ENCODE data around the gene MATN4.

Gene MATN4

DNA sequence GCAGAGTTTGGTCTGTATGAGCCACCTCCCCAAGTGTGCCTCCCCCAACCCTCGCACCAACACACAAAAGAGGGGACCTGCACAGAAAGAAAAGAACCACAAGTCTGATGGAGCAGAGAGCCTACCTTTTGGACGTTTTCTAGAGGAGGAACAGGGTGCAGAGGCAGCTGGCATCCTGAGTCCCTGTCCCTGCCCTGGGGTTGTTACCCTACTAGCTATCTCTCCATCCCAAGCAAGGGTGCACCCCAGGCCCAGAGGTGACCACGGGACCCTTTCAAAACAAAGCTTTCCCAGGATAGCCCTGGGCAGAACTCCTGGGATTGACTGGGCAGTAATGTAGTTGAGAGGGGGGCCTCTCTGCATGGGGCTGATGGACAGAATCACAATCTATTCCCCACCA is 9.7 kb upstream of the MATN4 start:
- DNase-seq (ENCODE audit: low read depth in 2 of 2, low spot score in 1 of 2), result no peak

DNA sequence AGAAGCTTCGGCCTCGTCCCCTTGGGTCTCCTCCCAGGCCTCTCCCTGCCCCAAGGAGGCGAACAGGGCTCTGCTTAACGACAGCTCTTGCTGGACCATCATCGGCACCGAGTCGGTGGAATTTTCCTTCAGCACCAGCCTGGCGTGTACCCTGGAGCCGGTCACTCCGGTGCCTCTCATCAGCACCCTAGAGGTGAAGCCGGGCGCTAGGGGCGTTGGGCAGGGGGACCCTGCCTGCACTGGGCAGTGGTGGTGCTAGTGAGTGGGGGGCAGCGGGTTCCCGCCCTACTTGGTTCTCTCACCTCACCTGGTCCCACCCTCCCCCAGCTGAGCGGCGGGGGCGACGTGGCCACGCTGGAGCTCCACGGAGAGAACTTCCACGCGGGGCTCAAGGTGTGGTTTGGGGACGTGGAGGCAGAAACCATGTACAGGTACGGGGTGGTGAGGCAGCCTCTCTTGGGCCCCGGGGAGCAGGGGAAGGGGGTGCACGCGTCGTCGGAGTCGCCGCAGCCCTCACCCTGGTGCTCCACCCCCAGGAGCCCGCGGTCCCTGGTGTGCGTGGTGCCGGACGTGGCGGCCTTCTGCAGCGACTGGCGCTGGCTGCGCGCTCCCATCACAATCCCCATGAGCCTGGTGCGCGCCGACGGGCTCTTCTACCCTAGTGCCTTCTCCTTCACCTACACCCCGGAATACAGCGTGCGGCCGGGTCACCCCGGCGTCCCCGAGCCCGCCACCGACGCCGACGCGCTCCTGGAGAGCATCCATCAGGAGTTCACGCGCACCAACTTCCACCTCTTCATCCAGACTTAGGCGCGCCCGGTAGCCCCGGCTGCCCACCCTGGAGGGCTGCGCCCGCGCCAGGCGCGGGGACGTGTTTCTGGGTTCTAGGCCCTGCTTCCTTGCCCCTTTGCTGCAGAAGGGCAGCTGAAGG is 8.3 kb upstream of the MATN4 start:
- no peak for DNase-seq (ENCODE audit: low read depth in 2 of 2, low spot score in 1 of 2)

DNA sequence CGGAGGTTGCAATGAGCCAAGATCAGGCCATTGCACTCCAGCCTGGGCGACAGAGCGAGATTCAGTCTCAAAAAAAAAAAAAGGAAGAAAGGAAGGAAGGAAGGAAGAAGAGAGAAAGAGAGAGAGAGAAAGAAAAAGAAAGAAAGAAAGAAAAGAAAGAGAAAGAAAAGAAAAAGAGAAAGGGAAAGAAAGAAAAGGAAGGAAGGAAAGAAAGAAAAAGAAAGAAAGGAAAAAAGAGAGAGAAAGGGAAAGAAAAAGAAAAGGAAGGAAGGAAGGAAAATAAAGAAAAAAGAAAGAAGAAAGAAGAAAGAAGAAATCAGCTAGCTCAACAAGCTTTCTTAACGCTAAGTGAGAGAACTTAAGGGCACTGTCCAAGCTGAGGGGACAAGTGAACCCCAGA is 7.6 kb upstream of the MATN4 start:
- no peak for DNase-seq (ENCODE audit: low read depth in 2 of 2, low spot score in 1 of 2)

DNA sequence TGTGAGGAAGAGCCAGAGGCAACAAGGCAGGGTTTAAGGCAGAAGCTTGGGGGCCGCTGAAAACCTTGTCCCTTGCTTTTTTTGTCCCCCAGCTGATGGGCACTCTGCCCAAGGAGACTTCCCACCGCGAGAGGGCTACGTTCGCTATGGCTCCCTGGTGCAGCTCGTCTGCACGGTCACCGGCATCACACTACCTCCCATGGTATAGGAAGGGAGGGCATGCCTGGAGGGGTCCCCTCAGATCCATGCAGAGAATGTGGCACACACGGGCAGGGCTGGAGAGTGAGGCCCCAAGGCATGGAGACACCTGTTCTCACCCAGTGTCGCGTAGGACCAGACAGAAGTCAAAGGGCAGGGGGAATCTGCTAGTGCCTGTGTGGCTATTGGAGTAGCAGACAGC is 5.8 kb upstream of the MATN4 start:
- no peak for DNase-seq (ENCODE audit: low read depth in 2 of 2, low spot score in 1 of 2)

DNA sequence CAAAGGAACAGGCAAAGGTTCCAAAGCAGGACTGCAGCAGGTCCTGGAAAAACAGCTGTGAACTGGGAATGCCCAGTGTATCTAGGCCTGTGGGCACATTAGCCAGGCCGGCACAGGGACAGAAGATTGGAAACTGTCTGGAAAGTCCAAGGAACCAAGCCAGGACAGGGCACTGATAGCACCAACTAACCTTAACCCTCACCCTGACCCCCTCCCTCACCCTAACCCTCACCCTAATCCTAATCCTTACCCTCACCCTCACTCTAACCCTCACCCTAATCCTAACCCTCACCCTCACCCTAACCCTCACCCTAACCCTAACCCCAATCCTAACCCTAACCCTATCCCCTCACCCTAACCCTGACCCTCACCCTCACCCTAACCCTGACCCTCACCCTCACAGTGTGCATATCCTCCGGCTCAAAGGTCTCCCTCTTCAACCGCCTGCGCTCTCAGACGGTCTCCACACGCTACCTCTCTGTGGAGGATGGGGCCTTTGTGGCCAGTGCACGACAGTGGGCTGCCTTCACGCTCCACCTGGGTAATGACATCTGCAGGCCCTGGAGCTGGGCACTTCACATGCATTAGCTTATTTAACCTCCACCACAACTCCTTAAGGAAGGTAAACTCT is 5.1 kb upstream of the MATN4 start:
- no peak for DNase-seq (ENCODE audit: low read depth in 2 of 2, low spot score in 1 of 2)

DNA sequence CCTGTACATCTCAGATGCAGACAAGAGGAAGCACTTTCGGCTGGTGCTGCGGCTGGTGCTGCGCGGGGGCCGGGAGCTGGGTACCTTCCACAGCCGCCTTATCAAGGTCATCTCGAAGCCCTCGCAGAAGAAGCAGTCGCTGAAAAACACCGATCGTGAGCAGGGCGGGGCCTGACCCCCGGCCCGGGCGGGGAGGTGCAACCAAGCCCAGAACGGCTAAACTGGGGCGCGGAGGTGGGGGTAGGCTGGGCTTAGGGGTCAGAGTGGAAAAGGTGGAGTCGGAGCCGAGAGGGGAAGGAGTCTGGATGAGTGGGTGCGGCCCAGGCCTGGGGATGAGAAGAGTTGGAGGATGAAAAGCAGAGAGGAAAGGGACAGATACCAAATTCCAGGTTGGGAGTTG is 4.1 kb upstream of the MATN4 start:
- DNase-seq (ENCODE audit: low read depth in 2 of 2, low spot score in 1 of 2), result no peak

DNA sequence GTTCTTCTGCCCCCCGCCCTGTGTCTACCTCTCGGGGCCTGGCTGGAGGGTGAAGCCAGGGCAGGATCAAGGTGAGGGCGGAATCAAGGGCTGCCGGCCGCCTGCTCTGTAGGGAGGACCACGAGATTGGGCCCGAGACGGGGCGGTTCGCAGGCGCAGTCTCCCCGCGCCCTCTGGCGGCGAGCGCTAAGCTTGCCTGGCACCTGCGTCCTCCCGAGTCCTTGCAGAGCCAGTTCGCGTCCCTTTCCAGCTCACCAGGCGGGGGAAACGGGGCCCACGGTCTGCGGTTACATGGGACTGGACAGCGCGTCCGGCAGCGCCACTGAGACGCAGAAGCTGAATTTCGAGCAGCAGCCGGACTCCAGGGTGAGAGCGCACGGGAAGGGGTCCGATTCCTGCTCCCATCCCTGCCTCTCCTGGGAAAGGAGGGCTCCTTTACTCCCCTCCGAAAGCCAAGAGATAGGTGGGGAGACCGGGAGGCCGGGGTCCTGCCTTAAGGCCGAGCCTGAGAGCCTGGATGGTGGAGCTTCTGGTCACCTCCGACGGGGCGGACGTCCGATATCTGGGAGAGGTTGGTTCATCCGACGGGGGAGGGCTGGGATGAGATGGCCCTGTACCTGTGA is 3.6 kb upstream of the MATN4 start:
- DNase-seq (ENCODE audit: low read depth in 2 of 2, low spot score in 1 of 2), result peak; percentile 18 to 25

DNA sequence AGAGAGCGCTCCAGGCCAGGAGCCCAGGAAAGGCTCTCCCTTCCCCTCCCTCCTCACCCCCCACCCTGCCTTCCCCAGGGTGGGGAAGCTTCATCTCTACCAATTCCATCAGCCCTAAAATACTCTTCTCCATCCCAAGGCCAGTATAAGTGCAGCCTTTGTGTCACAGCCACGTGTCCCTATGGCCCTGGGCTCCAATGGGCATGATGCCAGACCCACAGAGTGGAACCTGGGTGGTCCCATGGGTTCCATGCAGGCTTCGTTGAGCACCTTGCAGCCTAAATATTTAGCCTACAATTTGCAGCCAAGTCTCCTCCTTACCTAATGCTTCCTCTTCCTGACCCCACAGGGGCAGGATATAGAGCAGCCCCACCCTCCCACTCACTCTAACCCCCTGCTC is 976 bp upstream of the MATN4 start:
- DNase-seq (ENCODE audit: low read depth in 2 of 2, low spot score in 1 of 2), result no peak

DNA sequence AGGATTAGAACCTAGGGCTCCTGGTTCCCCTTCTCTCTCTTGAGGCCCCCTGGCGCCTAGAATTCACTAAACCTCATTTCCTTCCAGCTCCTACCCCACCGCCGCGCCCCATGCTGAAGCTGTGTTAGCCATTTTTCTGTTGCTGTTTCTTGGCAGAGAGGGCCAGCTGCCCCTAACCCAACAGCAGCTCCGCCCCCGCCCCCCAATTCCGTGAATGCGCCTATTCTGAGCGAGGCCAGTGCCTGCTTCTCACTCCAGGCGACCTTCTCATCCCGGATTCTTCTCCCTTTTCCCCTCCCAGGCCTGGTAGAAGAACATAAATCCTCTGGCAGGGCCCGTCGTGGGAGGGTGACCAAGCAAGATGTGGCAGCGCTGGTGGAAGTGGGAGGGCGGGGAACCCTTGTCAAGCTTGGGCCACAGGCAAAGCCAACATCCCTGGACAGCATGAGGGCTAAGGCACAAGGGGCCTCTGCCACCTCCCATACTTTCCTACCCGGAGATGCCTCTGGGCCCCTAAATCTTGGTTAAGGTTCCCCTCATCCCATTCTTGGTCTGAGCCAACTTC is 941 bp downstream of the MATN4 start:
- no peak for DNase-seq (ENCODE audit: low read depth in 2 of 2, low spot score in 1 of 2)

DNA sequence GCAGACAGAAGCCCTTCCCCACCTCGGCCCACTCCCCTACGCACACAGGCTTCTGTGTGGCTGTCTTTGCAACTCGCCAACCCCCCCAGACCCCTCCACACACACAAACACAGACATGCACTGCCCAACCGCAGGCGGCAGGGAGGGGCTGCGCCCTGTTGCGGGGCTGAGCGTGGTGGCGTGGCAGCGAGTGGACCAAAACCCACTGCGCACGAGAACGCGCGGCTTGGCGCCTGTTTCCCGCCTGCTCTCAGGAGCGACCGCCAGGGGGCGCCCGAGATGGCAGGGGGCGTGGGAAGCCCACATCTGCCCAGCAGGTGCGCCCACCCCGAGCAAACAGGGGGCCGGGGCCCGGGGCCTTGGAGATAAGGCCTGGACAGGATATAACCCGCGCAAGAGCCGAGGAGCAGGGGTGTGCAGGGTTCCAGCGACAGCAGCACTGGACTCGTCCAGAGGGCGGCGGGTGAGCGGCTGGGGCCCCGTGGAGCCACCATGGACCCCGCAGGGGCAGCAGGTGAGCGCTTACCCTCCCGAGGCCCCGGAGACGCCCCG is 1.6 kb downstream of the MATN4 start, which contains the start of gene RBPJL:
RBPJL (plus strand) TSS at position 410 of the 552 bp plus-strand sequence; CDS start at position 493, 83 bp downstream.
- no peak for DNase-seq (ENCODE audit: low read depth in 2 of 2, low spot score in 1 of 2)

DNA sequence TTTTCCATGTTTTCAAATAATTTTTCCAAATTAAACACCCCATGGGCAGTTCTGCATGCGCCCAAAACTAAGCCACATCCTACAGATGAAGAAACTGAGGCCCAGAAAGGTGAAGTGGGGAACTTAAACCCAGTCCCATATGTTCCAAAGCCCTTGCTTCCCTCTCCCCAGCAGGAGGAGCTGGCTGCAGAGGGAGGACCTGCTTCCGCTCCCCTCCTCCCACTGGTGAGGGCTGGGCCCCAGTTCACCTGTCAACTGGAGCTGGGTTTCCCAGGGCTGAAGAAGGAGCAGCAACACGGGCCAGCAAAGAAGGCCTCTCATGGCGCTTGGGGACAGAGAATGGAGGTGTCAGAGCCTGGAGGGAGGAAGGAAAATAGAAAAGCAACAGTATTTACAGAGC is 2.8 kb downstream of the MATN4 start:
- no peak for DNase-seq (ENCODE audit: low read depth in 2 of 2, low spot score in 1 of 2)

DNA sequence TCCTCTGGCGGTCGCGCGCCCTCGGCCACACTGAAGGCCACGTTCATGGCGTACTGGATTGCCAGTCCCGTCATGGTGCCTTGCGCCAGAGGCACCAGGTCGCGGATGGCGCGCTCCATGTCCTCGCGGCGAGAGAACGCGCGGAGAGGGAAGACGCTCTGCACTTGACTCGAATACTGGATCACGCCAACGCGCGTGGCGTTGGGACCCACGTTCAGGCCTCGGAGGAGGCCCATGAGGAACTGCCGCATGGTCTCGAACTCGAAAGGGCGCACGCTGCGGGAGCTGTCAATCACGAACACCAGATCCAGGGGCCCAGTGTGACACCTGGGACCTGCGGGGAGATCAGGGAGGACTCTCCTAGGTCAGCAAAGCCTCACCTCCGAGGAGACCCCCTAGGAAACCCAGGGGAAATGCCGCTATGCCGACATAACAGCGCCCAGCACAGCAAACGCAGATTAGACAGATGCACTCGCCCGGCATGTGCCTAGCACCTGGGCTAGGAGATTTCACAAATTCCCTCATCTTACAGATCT is 3.6 kb downstream of the MATN4 start:
- no peak for DNase-seq (ENCODE audit: low read depth in 2 of 2, low spot score in 1 of 2)

DNA sequence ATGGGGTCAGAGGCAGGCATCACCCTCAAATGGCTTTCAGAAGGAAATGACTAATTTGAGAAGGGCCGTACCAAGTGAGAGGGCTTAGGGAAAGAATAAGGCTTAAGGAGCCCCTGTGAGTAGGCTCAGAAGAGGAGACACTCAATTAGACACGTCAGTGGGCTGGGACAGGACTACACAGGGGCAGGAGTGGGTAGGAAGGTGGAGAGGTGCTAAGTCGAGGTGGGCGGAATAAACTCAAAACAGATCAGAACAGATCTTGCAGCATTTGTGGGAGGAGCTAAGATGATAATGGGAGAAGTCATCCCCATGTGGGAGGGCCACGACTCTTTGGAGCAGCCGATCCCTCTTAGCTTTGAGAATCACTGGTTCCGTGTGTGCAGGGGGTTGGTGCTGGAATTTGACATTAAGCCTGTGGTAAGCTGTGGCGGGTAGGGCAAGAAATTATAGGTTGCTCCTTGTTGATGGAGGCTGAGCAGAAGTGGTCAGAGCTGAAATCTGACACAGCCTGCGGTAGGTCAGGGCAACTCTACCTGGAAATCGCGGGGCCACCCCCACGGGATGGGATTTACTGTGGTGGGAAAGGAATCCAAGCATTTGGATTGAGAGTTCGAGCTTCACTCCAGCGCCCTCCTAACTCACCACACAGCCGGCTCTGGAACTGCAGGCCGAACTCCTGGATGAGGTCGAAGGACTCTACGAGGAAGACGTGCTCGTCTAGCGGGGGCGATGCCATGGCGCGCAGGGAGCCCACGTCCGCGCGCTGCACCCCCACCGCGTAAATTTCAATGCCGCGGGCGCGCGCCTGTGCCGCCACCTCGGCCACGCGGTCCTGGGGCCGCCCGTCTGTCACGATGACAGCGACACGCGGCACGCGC is 4.3 kb downstream of the MATN4 start:
- no peak for DNase-seq (ENCODE audit: low read depth in 2 of 2, low spot score in 1 of 2)

DNA sequence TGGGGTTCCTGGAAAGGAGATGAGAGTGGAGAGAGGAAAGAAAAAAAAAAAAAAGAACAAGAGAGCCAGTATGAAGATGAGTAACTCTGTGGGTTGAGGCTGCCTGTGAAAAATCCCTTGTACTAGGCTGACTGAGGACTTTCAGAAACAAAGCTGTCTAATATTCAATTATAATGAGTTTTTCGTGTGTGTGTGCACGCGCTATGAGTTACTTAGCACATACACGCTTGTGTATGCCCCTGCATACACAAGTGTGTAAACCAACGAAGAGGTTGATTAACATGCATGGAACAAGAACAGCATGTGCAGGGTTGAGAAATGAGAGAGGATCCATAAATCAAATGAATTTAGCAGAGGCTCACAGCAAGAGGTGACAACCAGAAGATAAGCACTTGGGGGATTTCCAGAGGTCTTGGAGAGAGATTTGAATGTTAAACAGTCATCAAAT is 6.3 kb downstream of the MATN4 start:
- DNase-seq (ENCODE audit: low read depth in 2 of 2, low spot score in 1 of 2), result no peak

DNA sequence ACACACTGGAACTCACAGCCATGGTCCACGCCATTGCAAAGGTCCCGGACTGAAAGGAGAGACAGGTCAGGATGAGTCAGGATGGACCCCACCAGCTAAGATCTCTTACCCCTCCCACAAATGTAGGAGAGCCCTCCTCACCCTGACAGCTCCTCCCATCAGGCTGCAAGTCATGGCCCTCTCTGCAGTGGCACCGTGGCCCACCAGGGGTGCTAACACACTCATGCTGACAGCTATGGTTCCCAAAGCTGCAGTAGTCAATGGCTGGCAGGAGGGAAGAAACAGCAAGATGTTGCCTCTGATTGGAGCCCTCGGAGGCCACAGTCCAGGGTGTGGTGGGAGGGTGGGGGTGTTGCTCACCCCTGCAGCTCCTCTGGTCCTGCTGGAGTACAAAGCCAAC is 7.1 kb downstream of the MATN4 start:
- DNase-seq (ENCODE audit: low read depth in 2 of 2, low spot score in 1 of 2), result no peak

DNA sequence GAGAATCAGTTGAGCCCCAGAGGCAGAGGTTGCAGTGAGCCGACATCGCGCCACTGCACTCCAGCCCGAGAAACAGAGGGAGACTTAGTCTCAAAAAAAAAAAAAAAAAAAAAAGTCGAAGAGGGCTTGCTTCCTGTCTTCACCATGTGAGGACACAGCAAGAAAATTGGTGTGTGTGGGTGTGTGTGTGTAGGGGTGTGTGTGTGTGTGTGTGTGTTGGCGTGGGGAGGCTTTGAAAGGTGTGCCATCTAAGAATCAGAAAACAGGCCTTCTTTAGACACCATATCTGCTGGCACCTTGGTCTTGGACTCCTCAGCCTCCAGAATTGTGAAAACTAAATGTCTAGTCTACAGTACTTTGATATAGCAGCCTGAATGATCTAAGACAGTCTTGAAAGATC is 8.3 kb downstream of the MATN4 start:
- no peak for DNase-seq (ENCODE audit: low read depth in 2 of 2, low spot score in 1 of 2)

DNA sequence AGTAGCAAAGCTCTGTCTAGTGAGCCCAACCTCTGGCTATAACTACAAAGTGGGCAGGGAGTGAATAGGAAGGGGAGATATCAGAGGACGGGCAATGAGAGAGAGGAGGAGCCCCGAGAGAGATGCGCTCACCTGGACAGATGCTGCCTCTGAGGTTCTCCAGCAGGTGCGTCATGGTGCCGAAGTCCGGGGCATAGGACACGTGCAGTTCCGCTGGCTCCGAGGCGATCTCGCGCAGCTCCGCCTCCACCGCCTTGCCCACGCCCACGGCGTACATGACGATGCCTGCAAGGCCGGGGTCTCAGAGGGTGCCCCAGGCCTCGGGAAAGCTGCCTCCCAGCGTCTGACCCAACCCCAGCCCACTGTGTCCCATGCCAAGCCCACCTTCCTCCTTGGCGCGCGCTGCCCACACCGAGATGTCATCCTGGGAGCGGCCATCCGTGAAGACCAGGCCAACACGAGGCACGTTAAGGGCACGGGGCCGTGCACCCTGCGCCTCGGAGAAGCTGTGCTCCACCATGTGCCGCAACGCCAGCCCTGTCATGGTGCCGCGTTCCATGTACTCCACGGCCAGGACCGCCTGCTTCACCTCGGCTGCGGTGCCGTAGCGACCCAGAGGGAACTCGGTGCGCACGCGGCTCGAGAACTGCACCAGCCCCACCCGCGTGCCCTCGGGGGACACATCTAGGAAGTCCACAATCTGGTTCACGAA is 10.2 kb downstream of the MATN4 start:
- no peak for DNase-seq (ENCODE audit: low read depth in 2 of 2, low spot score in 1 of 2)

DNA sequence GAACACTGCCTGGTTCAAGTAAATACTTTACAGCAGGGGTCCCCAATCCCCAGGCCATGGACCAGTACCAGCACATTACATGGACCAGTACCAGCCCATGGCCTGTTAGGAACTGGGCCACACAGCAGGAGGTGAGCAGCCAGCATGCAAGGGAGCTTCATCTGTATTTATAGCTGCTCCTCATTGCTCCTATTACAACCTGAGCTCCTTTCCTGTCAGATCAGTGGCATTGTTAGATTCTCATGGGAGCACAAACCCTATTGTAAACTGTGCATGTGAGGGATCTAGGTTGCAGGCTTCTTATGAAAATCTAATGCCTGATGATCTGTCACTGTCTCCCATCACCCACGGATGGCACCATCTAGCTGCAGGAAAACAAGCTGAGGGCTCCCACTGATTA is 13.4 kb downstream of the MATN4 start:
- no peak for DNase-seq (ENCODE audit: low read depth in 2 of 2, low spot score in 1 of 2)

DNA sequence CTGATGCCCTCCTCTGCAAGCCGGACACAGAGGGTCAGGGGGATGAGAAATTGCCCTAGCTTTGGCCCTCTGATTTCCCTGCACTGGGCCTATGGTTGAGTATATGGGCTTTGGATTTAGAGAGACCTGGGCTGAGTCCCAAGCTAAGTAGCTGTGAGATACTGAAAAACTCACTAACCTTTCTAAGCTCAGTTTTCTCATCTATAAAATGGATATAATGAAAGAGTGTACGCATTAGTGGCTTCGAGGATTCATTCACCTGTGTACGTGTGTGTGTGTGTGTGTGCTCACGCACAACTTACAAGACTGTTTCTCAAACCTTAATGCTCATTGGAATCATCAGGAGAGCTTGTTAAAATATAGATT is 14.1 kb downstream of the MATN4 start:
- no peak for DNase-seq (ENCODE audit: low read depth in 2 of 2, low spot score in 1 of 2)

Data from stimulated activated CD8-positive, alpha-beta memory T cell treated with anti-CD3 and anti-CD28 coated beads, Interleukin-4, amount 100 ng/mL, for 4 hours (primary cell).